NCI-H128 (cell line): ENCODE data around the gene CA10.

Experiments
- DNase-seq: peaks from one replicate; lab custom pipeline; 2025; ENCODE audit not compliant: unreplicated experiment; lab: John Stamatoyannopoulos, UW

CA10 gene

GRCh38 chr17:52147872-52148271, 10.6 kb downstream of the CA10 start:
- DNase-seq: no peak

GRCh38 chr17:52147431-52147830, 11.1 kb downstream of the CA10 start:
- no peak for DNase-seq

- no peak for DNase-seq
These were observed 13.0 kb downstream of the CA10 start for GRCh38 chr17:52145476-52145875.

DNA sequence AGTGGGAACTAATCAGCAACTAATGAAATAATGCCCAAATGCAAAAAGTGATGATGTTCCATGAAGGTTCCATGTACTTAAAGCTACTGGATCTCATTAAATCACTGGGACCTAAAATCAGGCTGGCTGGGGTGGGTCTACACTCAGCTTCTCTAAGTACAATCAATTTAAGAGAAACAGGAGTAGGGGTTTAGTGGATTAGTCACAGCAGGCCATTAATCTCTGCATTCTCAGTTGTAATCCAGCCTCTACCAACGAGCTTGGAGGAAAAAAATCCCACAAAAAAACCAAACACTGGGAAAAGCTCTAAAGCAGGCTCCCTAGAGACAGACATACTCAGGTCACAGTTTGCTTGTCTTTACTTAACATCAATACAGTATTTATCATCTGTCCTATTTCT, 15.0 kb downstream of the CA10 start:
- DNase-seq: no peak

DNA sequence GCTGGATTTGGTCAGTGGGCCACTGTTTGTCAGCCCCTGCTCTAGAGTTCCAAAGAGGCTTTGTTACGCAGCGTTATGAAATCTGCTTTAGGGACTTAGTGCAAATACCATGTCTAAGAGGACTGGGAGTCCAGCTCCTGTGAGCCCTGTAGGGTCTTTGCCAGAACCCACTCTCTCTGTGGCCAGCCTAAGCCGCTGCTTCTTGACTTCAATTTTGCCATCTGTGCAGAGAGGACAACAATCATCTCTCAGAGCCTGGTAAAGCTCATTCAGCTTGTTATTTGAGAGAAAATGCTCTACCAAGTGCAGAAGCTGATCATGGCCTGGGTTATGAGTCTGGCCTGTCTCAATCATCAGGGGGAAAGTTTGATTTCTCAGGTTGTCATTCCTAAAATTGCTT, 17.9 kb downstream of the CA10 start:
- no peak for DNase-seq

GRCh38 chr17:52138752-52139151, 19.8 kb downstream of the CA10 start:
- DNase-seq: no peak

DNA sequence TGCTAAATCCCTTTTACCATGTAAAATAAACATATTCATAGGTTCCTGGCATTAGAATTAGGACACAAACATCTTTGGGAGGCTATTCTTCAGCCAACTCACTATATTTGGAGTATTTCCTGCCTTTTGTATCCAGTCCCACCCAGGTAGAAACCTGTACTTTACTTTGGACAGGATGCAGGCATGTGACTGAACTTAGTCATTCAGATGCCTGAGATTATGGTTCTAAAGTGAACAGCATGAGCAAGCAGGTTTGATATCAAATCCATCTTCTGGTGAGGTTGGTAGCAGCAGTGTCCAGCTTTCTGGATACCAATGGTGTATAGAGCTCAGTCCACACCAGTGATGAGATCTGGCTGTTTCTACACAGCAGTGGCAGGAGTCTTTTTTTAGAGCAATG, 20.2 kb downstream of the CA10 start:
- DNase-seq: no peak

GRCh38 chr17:52136166-52136565, 22.3 kb downstream of the CA10 start:
- DNase-seq: no peak

DNA sequence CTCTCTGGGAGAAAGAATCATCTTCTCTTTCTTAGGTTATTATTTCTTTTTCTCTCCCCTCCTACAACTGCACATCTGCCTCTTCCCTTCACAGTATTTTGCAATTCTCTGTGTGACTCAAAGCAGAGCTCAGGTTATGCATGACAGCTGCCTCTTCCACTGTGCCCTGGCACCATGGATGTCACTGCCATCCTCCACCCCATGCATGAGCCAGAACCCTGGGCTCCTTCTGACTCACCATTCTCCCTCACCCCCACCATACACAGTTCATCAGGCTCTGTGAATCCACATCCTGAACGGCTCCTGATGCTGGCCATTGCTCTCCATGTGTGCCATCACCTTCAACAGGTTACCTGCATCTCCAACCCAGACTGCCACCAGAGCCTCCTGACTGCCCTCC, 23.9 kb downstream of the CA10 start:
- DNase-seq: no peak

DNA sequence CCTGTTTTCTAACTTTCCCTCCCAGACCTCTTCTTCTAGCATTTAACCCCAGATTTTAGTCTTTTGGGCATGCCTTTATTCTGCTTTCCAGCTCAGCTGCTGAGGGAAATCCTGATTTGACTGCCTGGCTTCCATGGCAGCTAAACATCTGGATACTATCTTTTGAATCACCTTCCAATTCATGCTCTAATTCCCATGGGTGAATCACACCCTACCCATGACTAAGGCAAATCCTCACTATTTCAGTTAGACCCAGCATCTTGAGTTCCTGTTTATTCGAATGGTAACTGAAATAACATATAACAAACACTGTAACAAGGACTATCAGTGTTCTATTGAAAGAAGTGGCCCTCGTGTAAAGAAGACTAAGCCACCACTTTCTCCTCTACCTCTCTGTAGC, 29.8 kb downstream of the CA10 start:
- DNase-seq: no peak

GRCh38 chr17:52124993-52125392, 33.5 kb downstream of the CA10 start:
- DNase-seq: no peak

DNA sequence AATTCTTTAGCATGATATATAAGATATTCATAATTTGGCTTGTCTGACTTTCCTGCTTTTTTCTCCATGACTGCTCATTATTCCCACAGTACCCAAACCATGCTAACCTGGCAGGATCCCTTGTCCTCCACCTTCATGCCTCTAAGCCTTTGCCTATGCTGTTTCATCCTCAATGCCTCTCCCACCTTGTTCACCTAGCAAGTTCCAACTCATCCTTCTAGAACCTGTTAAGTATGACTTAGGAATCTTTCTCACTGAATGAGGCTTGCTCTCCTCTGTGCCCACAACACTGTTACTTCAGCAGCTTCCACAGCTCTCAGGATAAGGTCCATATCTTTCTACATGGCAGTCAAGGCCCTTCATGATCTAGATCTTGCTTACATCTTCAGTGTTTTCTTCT, 34.0 kb downstream of the CA10 start:
- DNase-seq: no peak

DNA sequence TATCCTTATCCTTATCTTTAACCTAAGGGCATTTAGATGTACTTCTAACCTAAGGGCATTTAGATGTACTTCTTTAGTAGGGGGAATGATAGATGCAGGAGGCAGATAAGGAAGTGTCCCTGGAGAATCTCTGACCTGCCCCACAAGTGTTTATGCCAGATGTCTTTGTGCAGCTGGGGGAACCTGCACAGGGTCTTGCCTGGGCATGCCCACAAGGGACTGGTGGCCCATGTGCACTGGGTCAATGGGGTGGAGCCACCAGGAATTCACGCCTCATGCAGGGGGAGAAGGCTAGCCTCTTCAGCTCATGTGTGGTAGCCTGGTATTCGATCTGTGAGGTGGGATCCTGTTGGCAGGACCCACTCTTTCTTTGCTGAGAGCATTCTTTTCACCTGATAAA, 38.0 kb downstream of the CA10 start:
- no peak for DNase-seq

DNA sequence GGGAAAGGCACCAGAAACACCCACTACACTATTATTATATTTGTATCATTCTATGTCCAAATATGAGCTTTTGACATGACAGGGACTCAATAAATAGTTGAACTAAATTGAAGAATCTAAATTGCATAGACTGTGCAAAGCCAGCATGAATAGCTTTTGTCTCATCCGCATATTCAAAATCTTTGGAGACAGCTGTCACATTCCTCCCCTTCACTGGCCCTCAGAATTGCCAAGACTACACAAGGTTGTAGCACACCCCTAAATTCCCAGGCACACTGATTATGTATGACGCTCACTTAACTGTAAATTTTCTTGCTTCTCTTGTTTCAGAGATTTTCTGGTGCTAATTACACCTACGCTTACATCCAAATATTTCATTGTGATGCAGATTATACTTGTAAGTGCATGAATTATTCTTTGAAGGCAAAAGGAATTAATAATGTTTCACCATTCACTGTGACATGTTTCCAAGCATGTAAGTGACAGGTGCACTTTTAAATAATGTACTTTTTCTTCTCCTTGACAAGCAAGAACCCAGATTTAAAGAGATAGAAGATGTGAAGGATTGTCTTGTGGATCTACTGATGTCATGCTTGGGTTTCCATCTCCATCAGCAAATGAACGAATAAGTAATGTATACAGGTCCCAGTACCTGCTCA, 47.5 kb downstream of the CA10 start:
- DNase-seq: no peak

- no peak for DNase-seq
These were observed 51.8 kb downstream of the CA10 start for GRCh38 chr17:52106638-52107261.

DNA sequence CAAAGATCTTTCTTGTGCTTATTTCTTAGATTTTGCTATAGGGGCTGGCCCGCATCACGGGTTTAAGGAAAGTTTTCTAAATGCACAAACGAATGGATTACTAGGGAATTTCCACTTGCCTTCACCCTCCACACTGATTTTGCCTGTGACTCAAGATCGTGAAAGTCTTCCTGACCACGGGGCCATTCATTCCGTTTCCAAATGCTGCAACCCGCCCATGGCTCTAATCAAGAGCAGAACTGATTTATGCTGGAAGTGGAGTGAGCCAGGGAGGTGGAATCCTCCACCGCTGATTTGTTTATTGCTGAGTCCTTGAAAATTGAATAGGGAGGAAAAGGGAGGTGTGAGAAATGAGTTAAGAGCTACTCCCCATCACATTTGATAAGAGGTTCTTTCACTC, 52.4 kb downstream of the CA10 start:
- no peak for DNase-seq

DNA sequence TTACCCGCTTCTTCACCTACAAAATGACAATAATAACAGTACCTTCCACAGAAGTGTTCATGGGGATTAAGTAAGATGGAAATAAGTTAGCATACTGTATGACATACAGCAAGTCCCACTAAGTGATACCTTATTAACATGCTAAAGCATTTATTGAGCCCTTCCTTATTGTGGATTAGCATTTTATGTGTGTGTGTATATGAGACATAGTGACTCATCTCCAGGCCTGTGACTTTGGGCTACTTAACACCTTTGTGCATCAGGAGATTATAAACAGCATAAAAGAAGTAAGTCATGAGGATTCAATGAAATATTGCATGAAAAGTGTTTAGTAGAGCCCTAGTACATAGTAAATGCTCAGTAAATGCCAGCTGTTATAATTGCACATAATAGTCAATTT, 52.9 kb downstream of the CA10 start:
- DNase-seq: no peak

GRCh38 chr17:52096056-52096455, 62.5 kb downstream of the CA10 start:
- DNase-seq: no peak

DNA sequence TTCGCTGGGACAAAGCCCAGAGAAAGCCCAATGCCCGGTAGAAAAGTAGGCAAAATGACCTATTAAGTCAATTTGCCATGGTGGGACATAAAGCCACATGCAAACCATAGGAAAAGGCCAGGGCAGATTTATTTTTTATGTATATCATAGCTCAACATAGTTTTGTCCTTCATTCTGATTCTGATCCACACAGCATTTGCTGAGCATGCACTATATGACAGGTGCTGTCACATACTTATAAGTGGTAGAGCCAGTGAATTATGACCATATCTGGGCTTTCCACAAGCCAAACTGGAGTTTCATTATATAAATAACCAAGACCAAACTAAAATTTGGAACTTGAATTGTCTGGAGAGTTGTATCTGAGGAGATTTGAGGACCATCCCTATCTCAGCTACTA, 74.3 kb downstream of the CA10 start:
- no peak for DNase-seq

DNA sequence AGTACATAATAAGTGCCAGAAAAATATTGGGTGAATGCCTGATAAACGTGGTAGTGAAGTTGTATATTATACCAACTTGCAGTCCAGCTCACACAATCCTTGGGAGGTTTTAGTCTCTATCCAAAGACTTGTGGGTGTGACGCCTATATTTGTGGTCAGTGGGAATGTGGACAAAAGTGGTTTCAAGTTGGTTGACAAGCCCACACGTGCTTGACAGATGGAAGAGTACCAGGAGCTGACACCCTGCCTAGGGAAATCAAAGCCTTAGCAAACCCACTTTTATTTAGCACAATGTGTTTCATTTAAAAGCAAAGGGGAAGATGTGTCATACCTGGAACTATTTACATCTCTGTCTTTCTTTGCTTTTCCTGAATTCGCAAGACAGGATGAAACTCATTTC, 79.0 kb downstream of the CA10 start:
- DNase-seq: no peak

DNA sequence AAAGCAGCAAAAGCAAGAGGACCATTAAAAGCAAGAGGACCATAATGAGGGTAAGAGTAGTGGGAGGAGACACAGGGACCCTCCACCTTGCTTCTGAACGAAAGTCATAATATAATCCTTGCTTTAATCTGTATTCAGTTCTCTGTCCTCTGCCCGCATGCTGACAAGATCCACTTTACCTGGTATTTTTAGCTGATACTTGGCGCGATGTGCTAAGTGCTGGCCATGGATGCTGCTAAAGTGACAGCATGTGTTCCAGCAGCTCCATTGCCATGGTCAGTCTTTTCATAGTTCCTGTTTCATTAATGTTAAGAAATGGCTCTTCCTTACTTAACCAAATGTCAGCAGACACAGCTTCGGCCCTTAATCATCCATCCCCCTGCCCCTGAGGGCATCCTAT, 86.8 kb downstream of the CA10 start:
- no peak for DNase-seq

DNA sequence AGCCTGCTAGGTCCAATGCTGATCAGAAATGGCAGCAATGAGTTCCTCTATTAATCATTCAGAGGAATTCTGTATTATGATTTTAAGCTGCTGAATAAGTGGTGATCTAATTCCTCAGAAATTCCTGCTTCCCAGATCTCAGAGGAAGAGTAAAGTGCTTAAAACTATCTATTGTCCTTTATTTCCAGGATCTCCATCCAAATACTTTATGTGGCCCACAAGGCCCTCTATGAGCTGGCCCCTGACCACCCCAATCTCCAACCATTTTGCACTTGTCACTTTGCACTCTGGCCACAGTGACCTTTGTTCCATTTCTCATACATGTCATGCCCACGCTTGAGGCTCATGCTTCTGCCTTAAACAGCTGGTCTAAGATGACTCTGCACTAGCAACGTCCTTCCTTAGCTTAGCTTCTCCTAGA, 93.7 kb downstream of the CA10 start:
- no peak for DNase-seq

DNA sequence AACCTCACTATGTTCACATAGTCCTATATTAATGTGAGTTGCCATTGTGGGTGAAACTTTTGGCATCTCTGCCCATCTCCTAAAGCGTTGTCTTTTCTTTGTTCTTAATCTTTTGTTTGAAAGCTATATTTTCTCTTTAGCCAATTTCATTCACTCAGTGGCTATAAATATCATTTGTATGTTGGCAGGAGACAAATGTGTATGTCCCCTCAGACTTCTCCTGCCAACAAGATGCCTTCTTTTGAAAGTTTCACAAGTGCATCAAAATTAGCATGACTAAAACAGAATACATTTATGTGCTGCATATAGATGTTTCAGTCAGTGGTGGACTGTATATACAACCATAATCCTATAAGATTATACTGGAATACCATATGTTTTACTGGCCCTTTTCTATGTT, 109.0 kb downstream of the CA10 start:
- DNase-seq: no peak
